Astrocyte (in vitro differentiated cells and primary cell): Measurements from ENCODE around the gene P4HA1. TPM values are rescaled to one million over a fixed set of nuclear protein-coding genes. Genes with fewer than 3 reads are reported as not detected.

Experiments
- DNase-seq: peaks from one replicate; pipeline ENCODE4 v3.0.0-alpha.2; 2010; ENCODE audit warnings: low read depth
- FAIRE-seq: peaks from 2 replicates; lab custom pipeline; 2011; peaks lifted over from hg19 to GRCh38; lab: Jason Lieb, UNC
- H2AFZ ChIP-seq: 2 replicates; pipeline ENCODE4 v1.6.0; 2012; ENCODE audit warnings: low read depth, low read length, inconsistent platforms
- H3K27ac ChIP-seq: 2 replicates; pipeline ENCODE4 v1.5.1; 2011; ENCODE audit warnings: low read depth, low read length, inconsistent platforms
- H3K27me3 ChIP-seq: 2 replicates; pipeline ENCODE4 v1.6.0; 2011; ENCODE audit warnings: low read length, inconsistent platforms; ENCODE audit not compliant: insufficient read depth
- H3K36me3 ChIP-seq: 2 replicates; pipeline ENCODE4 v1.5.1; 2011; ENCODE audit warnings: low read length, inconsistent platforms; ENCODE audit not compliant: insufficient read depth
- H3K4me1 ChIP-seq: 2 replicates; pipeline ENCODE4 v1.5.1; 2011; ENCODE audit warnings: low read length, inconsistent platforms; ENCODE audit not compliant: insufficient read depth
- H3K4me2 ChIP-seq: 2 replicates; pipeline ENCODE4 v1.6.0; 2012; ENCODE audit warnings: low read length, inconsistent platforms
- H3K4me3 ChIP-seq: 2 replicates; pipeline ENCODE4 v1.5.1; 2011; ENCODE audit warnings: low read depth, mild to moderate bottlenecking, low read length, inconsistent platforms; ENCODE audit not compliant: insufficient read depth
- H3K79me2 ChIP-seq: 2 replicates; pipeline ENCODE4 v1.6.0; 2012; ENCODE audit warnings: mild to moderate bottlenecking, low read length, inconsistent platforms; ENCODE audit not compliant: insufficient read depth
- H3K9ac ChIP-seq: 2 replicates; pipeline ENCODE4 v1.6.0; 2012; ENCODE audit warnings: mild to moderate bottlenecking, low read length, inconsistent platforms
- H3K9me3 ChIP-seq: 2 replicates; pipeline ENCODE4 v1.5.1; 2012; ENCODE audit warnings: low read depth, mild to moderate bottlenecking, low read length, inconsistent platforms; ENCODE audit not compliant: insufficient read depth
- H4K20me1 ChIP-seq: 2 replicates; pipeline ENCODE4 v1.6.0; 2012; ENCODE audit warnings: low read length, inconsistent platforms; ENCODE audit not compliant: insufficient read depth
- H3K27ac Mint-ChIP-seq: one replicate; pipeline ENCODE4 v1.8.0; 2021; ENCODE audit warnings: mild to moderate bottlenecking, mixed read lengths; ENCODE audit not compliant: unreplicated experiment
- H3K27me3 Mint-ChIP-seq: one replicate; pipeline ENCODE4 v1.8.0; 2021; ENCODE audit warnings: low read depth, mixed read lengths; ENCODE audit not compliant: unreplicated experiment
- H3K36me3 Mint-ChIP-seq: one replicate; pipeline ENCODE4 v1.8.0; 2021; ENCODE audit warnings: low read depth, mixed read lengths; ENCODE audit not compliant: unreplicated experiment
- H3K4me1 Mint-ChIP-seq: one replicate; pipeline ENCODE4 v1.8.0; 2021; ENCODE audit warnings: low read depth, mixed read lengths; ENCODE audit not compliant: unreplicated experiment
- H3K4me3 Mint-ChIP-seq: one replicate; pipeline ENCODE4 v1.8.0; 2021; ENCODE audit warnings: mild to moderate bottlenecking, moderate library complexity, mixed read lengths; ENCODE audit not compliant: unreplicated experiment
- H3K9me3 Mint-ChIP-seq: one replicate; pipeline ENCODE4 v1.8.0; 2021; ENCODE audit warnings: mild to moderate bottlenecking, mixed read lengths; ENCODE audit not compliant: unreplicated experiment
- EZH2 ChIP-seq: IDR thresholded peaks from 2 replicates; pipeline ENCODE4 v1.6.1; 2012; ENCODE audit warnings: mild to moderate bottlenecking, low read length, inconsistent platforms; ENCODE audit not compliant: insufficient read depth
- total RNA-seq: library from RNA; stranded (reverse); gene quantifications from 2 replicates; pipeline ENCODE4 v1.2.1, GENCODE V29; 2021
- TF ChIP-seq, protein P1 (sequence below): IDR thresholded peaks from 2 replicates; pipeline ENCODE4 v1.5.1; 2011; ENCODE audit warnings: low read depth, mild to moderate bottlenecking, inconsistent platforms, low read length, moderate library complexity; ENCODE audit not compliant: insufficient read depth

Gene P4HA1
- total RNA-seq, 1 donor from 2014 or later = 244 TPM

DNA sequence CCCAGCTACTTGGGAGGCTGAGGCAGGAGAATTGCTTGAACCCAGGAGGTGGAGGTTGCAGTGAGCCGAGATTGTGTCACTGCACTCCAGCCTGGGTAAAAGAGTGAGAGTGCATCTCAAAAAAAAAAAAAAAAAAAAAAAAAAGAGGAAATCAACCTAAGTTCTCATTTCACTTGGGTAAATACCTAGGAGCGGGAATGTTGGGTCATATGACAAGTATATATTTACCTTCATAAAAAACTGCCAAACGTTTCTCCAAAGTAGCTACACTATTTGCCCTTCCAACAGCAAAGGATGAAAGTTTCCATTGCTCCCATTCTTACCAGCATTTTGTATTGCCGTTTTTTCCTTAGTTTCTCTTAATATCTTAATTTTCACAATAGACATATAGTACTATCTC lies 9.8 kb downstream of the P4HA1 start:
- Histone ChIP-seq H3K36me3 (no peaks in the 10 kb centered on the region), H3K4me2 (no peak overlapping the region), H3K9ac (no peak overlapping the region), H3K27me3 (no peaks in the 10 kb centered on the region), H3K4me3 (no peak overlapping the region), H3K27ac (no peak overlapping the region), H3K9me3 (no peaks in the 10 kb centered on the region), H4K20me1 (peaks cover 60% of the 10 kb centered on the region), H2AFZ (no peak overlapping the region), H3K4me1 (no peaks in the 10 kb centered on the region), H3K79me2 (peaks cover 92% of the 10 kb centered on the region)
- Mint-ChIP-seq H3K27ac (no peak overlapping the region), H3K4me3 (no peak overlapping the region), H3K36me3 (peaks cover 6% of the 10 kb centered on the region), H3K9me3 (no peaks in the 10 kb centered on the region), H3K4me1 (peaks cover 24% of the 10 kb centered on the region), H3K27me3 (no peaks in the 10 kb centered on the region)
- no peak for TF ChIP-seq EZH2
- TF ChIP-seq, protein P1, sequence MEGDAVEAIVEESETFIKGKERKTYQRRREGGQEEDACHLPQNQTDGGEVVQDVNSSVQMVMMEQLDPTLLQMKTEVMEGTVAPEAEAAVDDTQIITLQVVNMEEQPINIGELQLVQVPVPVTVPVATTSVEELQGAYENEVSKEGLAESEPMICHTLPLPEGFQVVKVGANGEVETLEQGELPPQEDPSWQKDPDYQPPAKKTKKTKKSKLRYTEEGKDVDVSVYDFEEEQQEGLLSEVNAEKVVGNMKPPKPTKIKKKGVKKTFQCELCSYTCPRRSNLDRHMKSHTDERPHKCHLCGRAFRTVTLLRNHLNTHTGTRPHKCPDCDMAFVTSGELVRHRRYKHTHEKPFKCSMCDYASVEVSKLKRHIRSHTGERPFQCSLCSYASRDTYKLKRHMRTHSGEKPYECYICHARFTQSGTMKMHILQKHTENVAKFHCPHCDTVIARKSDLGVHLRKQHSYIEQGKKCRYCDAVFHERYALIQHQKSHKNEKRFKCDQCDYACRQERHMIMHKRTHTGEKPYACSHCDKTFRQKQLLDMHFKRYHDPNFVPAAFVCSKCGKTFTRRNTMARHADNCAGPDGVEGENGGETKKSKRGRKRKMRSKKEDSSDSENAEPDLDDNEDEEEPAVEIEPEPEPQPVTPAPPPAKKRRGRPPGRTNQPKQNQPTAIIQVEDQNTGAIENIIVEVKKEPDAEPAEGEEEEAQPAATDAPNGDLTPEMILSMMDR = no peak
- no peak for FAIRE-seq
- no peak for DNase-seq

DNA sequence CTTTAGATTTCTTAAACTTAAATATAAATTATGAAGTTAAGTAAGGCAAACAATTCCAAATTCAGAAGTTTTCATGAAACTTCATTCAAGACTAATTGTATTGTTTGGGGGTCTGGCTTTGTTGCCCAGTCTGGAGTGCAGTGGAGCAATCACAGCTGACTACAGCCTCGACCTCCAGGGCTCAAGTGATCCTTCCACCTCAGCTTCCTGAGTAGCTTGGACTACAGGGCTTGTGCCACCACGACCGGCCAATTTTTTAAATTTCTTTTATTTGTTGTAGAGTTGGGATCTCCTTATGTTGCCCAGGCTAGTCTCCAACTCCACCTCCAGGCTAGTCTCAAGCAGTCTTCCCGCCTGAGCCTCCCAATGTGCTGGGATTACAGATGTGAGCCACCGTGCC lies 12.5 kb downstream of the P4HA1 start:
- no peaks in the 10 kb centered on the region for H3K9me3 ChIP-seq
- peaks cover 89% of the 10 kb centered on the region for H3K79me2 ChIP-seq
- H3K4me3 ChIP-seq = no peak overlapping the region
- Mint-ChIP-seq H3K27ac (no peak overlapping the region), H3K9me3 (no peaks in the 10 kb centered on the region), H3K36me3 (peaks cover 6% of the 10 kb centered on the region), H3K27me3 (no peaks in the 10 kb centered on the region), H3K4me1 (peaks cover 21% of the 10 kb centered on the region), H3K4me3 (no peak overlapping the region)
- H3K36me3 ChIP-seq = no peaks in the 10 kb centered on the region
- H2AFZ ChIP-seq = no peak overlapping the region
- FAIRE-seq = no peak
- TF ChIP-seq, protein P1 = no peak
- no peak for TF ChIP-seq EZH2
- no peak for DNase-seq
- no peak overlapping the region for H3K9ac ChIP-seq
- no peaks in the 10 kb centered on the region for H3K4me1 ChIP-seq
- H3K4me2 ChIP-seq = no peak overlapping the region
- H4K20me1 ChIP-seq = peaks cover 63% of the 10 kb centered on the region
- H3K27me3 ChIP-seq = no peaks in the 10 kb centered on the region
- no peak overlapping the region for H3K27ac ChIP-seq

DNA sequence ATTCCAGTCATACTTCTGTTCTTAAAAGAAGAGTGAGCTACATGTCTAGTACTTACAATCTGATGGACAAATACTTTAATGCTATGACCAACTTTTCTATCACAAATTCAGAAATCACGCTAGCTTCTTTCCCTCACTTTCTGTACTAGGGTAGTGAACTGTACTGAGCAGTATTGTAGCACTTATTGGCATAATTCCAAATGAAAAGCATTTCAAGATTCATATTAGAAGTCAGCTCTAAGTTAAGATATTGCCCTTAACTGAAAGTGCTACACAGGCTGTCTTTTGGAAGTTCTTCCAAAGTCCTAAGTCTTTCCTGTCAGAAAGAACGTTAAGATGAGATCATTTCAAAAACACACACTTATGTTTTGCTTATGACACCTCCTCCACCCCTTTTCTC lies 13.4 kb downstream of the P4HA1 start:
- peaks cover 62% of the 10 kb centered on the region for H4K20me1 ChIP-seq
- peaks cover 19% of the 10 kb centered on the region for H3K4me1 Mint-ChIP-seq
- no peak overlapping the region for H2AFZ ChIP-seq
- no peaks in the 10 kb centered on the region for H3K36me3 ChIP-seq
- H3K36me3 Mint-ChIP-seq = peaks cover 6% of the 10 kb centered on the region
- DNase-seq (peak; percentile 8), FAIRE-seq (no peak)
- H3K4me2 ChIP-seq = peak overlapping the region; percentile 24
- no peaks in the 10 kb centered on the region for H3K9me3 ChIP-seq
- no peak overlapping the region for H3K4me3 ChIP-seq
- H3K9me3 Mint-ChIP-seq = no peaks in the 10 kb centered on the region
- H3K27ac Mint-ChIP-seq = no peak overlapping the region
- no peak overlapping the region for H3K27ac ChIP-seq
- H3K4me1 ChIP-seq = no peaks in the 10 kb centered on the region
- H3K27me3 Mint-ChIP-seq = no peaks in the 10 kb centered on the region
- TF ChIP-seq EZH2 = no peak
- TF ChIP-seq, protein P1 = no peak
- no peak overlapping the region for H3K4me3 Mint-ChIP-seq
- H3K27me3 ChIP-seq = no peaks in the 10 kb centered on the region
- peaks cover 85% of the 10 kb centered on the region for H3K79me2 ChIP-seq
- H3K9ac ChIP-seq = no peak overlapping the region
